Endothelial cell of umbilical vein (primary cell): ENCODE data around the gene CCDC186.

Source experiments
- EZH2 ChIP-seq: IDR thresholded peaks from 2 replicates; pipeline ENCODE4 v1.6.1; 2012; ENCODE audit warnings: borderline replicate concordance, low read depth, mild to moderate bottlenecking, moderate library complexity, low read length, inconsistent platforms; ENCODE audit not compliant: severe bottlenecking
- FOS ChIP-seq: IDR thresholded peaks from 2 replicates; pipeline ENCODE4 v1.6.1; 2011; ENCODE audit warnings: mild to moderate bottlenecking, low read length, moderate library complexity, borderline replicate concordance; ENCODE audit not compliant: insufficient read depth
- GATA2 ChIP-seq: IDR thresholded peaks from 2 replicates; pipeline ENCODE4 v1.7.0; 2011; ENCODE audit warnings: low read depth, mild to moderate bottlenecking, moderate library complexity, mixed read lengths, low read length; ENCODE audit not compliant: insufficient read length, insufficient read depth
- JUN ChIP-seq: IDR thresholded peaks from 2 replicates; pipeline ENCODE4 v1.6.1; 2011; ENCODE audit warnings: borderline replicate concordance, low read depth; ENCODE audit not compliant: insufficient read length, insufficient read depth
- POLR2A ChIP-seq: IDR thresholded peaks from 2 replicates; pipeline ENCODE4 v1.6.1; 2012; ENCODE audit warnings: low read depth, mild to moderate bottlenecking, control low read depth, low read length
- POLR2AphosphoS5 ChIP-seq: IDR thresholded peaks from 2 replicates; pipeline ENCODE4 v1.6.1; 2012; ENCODE audit warnings: low read depth, mild to moderate bottlenecking, control low read depth, low read length, moderate library complexity; ENCODE audit not compliant: insufficient read depth
- TF ChIP-seq, protein P1 (sequence below): IDR thresholded peaks from 2 replicates; pipeline ENCODE4 v1.6.1; 2011; ENCODE audit not compliant: insufficient read depth, insufficient read length
- TF ChIP-seq, protein P2 (sequence below), 2 donors: IDR thresholded peaks; 1 replicate in 1 of 2; 2 replicates in 1 of 2; pipeline ENCODE4 v1.5.1; 2011; ENCODE audit warnings: low read length in 2 of 2, mild to moderate bottlenecking in 2 of 2, moderate library complexity in 2 of 2, control low read depth in 1 of 2, inconsistent platforms in 1 of 2, low read depth in 1 of 2; ENCODE audit not compliant: insufficient read depth in 1 of 2; ENCODE audit errors: extremely low read depth in 1 of 2

GRCh38 chr10:114142018-114142417 is 32.0 kb downstream of the CCDC186 start:
- TF ChIP-seq POLR2AphosphoS5 (no peak), JUN (no peak), POLR2A (no peak), EZH2 (no peak), FOS (no peak), GATA2 (no peak)
- TF ChIP-seq, protein P1, sequence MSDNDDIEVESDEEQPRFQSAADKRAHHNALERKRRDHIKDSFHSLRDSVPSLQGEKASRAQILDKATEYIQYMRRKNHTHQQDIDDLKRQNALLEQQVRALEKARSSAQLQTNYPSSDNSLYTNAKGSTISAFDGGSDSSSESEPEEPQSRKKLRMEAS = no peak
- TF ChIP-seq, protein P2, sequence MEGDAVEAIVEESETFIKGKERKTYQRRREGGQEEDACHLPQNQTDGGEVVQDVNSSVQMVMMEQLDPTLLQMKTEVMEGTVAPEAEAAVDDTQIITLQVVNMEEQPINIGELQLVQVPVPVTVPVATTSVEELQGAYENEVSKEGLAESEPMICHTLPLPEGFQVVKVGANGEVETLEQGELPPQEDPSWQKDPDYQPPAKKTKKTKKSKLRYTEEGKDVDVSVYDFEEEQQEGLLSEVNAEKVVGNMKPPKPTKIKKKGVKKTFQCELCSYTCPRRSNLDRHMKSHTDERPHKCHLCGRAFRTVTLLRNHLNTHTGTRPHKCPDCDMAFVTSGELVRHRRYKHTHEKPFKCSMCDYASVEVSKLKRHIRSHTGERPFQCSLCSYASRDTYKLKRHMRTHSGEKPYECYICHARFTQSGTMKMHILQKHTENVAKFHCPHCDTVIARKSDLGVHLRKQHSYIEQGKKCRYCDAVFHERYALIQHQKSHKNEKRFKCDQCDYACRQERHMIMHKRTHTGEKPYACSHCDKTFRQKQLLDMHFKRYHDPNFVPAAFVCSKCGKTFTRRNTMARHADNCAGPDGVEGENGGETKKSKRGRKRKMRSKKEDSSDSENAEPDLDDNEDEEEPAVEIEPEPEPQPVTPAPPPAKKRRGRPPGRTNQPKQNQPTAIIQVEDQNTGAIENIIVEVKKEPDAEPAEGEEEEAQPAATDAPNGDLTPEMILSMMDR (IDR thresholded peaks at IDR 0.05; ENCODE audit: extremely low read depth in 1 of 2, insufficient read depth in 1 of 2, low read depth in 1 of 2, low read length in 2 of 2) = no peak
